RPMI7951 (cell line): ENCODE results near the gene KRT3. TPM values are rescaled to one million over a fixed set of nuclear protein-coding genes. Genes with fewer than 3 reads are reported as not detected.
"Not testable (repeated sequence)": the region's sequence is repeated elsewhere in the genome, so short reads cannot be mapped to it uniquely, and the experiment has no call there.

Experiments used
- DNase-seq: peaks from one replicate; pipeline ENCODE4 v3.0.0-alpha.2; 2012; ENCODE audit warnings: low read depth
- total RNA-seq: library from RNA; depleted of rRNA; stranded (reverse); fragments of >200 nt; shearing (Covaris generic); gene quantifications from 2 replicates; pipeline ENCODE4 v1.2.3, GENCODE V29; 2014

KRT3 gene
- total RNA-seq, 1 experiment from 2014 or later, result 0.12 TPM

DNA sequence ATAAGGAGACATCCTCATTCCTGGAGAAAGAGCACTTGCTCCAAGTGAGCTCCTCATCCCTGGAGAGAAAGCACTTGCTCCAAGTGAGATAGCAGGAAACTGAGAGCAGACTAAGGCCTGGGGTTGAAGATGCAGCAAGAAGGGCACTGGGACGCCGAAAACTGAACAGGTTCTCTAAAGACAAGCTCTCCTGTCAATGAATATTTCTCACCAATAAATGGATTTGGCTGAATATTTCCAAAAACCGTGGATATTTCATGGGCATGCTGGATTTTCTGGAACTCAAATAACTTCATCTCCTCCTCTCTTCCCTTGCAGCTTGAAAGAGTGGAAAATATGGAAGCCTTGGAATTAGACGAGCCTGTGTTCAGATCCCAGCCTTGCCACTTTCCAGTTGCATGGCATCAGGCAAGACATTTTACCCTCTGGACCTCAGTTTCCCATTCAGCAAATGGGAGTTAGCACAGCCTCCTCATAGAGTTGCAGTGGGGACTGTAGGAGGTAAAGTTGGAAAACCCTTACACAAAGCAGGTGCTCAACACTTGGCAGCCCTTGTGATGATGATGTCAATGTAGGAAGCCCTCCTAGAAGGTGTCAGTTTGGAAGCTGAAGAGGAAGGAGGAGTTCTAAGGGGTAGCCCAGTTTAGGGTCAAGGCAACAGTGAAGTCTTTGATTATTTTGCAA, 14.4 kb downstream of the KRT3 start:
- no peak for DNase-seq

- no peak for DNase-seq
These were observed 16.0 kb downstream of the KRT3 start for GRCh38 chr12:52779914-52780313.

DNA sequence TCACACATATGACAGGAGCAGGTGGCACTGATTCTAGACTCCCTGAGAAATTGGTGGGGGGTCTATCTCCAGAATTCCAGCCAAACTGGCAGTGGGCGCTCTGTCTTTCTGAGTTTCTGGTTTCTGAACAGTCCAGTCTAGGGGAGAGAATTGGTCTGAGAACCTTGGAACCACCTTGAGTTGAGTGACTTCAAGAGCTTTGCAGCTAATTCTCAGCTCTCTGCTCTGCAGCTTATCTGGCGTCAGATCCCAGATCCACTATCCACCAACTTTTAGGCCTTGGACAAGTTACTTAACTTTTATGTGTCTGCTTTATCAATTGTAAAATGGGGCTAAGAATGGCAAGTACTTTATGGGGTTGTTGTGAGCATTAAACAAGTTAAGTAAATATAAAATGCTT, 17.1 kb downstream of the KRT3 start:
- DNase-seq, result no peak

GRCh38 chr12:52777566-52777965, 18.4 kb downstream of the KRT3 start:
- no peak for DNase-seq

DNA sequence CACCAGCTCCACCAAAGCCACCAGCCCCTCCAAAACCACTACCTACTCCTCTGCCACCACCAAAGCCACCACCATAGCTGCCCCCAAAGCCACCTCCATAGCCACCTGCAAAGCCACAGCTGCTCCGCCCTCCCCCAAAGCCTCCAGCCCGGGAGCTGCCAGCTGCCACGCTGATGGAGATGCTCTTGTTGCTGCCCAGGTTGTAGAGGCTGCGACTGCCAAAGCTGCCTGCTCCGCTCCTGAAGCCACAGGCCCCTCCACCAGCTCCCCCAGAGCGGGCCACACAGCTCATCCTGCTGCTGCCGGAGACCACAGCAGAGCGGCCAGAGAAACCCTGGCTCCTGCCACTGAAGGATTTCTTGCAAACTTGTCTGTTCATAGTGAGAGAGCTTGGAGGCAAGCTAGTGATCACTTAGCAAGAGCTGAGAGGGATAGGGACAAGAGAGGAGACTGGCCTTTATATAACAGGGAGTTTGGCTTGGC, 19.0 kb downstream of the KRT3 start, which contains the start of gene KRT76:
Gene KRT76, minus strand, starts transcription at position 433 of the 483 bp plus-strand sequence. Its CDS starts 54 bp downstream, at position 379.
- no peak for DNase-seq

DNA sequence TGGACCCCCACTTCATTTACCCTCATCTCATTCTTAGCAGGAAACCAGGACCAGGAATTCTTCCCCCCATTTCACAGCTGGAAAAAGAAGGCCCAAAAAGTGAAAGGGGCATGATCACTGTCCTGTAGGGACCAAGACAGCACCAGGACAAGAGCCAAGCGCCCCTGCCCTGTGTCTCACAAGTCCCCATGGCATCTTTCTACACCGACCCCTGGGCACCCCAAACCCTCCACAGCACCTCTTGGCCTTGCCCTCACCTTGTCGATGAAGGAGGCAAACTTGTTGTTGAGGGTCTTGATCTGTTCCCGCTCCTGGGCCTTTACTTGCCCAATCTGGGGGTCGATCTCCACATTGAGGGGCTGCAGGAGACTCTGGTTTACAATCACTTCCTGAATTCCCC, 19.5 kb downstream of the KRT3 start:
- DNase-seq, result no peak

DNA sequence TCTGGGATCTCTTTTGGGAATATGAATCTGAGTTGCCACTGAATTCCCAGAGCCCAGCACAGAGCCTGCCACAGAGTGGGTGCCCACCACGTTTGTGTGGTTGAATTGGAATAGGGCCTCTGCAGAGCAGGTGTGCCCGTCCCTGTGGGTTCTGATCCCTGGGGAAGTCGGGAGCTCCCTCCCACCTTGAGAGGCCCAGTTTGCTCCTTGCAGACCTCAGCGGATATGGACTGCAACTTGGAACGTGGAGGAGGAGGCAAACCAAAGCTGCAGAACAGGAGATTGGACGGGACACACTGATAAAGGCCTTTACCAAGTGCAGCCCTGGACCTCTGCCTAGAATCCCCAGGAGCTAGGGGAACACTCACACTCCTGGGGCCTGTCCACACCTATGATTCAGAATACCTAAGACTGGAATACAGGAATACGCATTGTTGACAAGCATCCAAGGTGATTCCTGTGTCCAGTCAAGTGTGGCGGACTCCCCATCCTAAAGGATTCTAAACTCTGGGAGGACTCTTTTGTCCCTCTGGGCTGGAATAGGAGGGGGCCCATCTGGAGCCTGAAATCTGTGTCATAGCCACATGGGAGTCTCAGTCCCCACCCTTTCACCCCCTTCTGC, 21.2 kb downstream of the KRT3 start:
- no peak for DNase-seq

DNA sequence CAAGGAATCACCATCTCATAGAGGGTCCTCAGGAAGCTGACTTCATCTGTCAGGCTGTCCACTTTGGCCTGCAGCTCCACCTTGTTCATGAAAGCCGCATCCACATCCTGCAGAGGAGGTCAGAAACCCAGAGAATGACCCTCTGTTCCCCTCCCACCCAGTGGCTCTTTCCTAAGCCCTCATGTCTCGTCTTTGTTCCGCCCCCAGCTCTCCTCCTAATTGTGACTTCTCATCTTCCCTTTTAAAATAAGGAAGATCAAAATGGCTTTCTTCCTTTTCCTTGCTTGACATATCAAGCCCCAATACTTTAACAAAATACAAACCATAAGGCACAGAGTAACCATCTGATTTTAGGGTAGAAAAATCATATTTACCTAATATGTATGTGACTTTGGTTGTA, 23.1 kb downstream of the KRT3 start:
- no peak for DNase-seq

- DNase-seq, result no peak
These were observed 23.7 kb downstream of the KRT3 start for GRCh38 chr12:52772188-52772587.

- DNase-seq, result no peak
These were observed 24.4 kb downstream of the KRT3 start for GRCh38 chr12:52771505-52771904.

- DNase-seq, result no peak
These were observed 24.8 kb downstream of the KRT3 start for GRCh38 chr12:52771088-52771487.

- DNase-seq, result no peak
These were observed 26.0 kb downstream of the KRT3 start for GRCh38 chr12:52769946-52770345.

DNA sequence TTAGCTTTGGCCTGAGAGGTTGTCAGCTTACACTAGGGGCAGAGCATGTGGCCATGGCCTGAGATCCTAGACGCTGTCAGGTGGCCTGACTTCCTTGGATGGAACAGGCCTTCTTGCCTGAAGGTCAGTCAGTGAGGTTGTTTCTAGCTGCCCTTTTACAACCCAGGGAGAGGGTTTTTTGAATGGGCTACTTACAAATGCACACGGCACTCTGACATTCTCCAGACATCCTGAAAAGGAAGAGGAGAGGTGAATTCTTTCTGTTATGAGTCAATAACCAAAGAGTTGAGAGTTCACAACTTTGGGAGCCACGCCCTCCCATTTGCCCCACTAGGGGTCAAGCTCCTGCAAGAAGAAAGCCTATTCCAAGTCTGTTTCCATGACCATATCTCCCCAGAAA, 26.6 kb downstream of the KRT3 start:
- DNase-seq, result no peak

DNA sequence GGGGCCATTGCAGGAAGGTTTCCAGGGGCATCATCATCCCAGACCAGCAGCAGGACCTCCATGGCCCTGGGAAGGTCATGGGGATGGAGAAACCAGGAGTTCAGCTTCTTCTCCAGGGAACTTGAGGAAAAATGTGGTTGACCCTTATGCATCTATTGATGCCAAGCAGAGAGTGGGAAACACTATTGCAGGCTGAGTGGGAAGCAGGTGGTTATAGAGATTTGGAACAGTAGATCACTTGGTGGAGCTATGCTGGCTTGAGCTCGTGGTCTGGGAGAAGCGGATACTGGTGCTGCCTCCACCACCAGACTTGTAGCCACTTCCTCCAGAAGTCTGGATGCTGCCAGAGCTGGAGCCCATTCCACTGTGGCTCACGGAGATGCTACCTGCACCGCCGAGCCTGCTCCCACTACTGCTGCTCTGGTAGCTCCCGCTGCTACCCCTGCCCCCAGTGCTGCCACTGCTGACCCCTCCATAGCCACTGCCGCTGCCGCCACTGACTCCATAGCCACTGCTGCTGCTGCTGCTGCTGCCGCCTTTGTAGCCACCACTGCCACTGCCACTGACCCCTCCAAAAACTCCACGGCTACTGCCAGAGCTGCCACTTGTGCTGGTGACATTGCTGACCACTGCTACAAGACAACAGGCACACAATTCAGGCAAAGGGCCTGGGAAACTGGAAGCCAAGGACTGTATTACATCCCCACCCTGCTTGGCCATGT, 27.3 kb downstream of the KRT3 start:
- no peak for DNase-seq

- no peak for DNase-seq
These were observed 28.5 kb downstream of the KRT3 start for GRCh38 chr12:52767427-52767826.

- no peak for DNase-seq
These were observed 28.9 kb downstream of the KRT3 start for GRCh38 chr12:52767020-52767379.

DNA sequence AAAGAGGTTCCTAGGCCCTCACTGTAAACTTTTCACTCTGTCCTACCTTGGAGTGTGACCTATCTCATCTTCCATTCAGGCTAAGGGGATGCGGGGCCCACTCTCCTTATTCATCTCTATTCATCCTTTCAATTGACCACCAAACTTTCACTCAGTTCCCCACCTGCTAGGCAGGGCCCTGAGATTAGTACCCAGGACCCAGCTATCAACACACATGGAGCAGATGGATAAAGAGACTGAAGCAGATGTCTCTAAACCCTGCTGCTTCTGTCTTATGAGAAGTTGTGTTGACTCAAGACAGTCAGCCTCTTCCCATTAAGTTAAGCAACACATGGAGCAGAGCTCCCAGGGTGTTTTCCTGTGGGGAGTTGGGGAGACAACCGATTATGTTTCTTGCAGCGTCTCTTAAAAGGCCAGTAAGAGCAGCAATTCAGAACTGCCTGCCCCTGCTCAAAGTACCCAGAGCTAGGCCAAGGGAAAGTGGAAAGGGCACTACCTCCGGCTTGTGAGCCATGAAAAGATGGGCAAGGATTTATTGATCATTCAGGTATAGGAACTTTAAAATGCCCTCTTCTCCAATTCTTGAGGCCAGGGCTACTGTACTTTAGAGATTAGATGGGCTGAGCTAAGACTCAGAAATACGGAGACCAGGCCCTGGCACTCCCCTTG, 29.4 kb downstream of the KRT3 start:
- no peak for DNase-seq

DNA sequence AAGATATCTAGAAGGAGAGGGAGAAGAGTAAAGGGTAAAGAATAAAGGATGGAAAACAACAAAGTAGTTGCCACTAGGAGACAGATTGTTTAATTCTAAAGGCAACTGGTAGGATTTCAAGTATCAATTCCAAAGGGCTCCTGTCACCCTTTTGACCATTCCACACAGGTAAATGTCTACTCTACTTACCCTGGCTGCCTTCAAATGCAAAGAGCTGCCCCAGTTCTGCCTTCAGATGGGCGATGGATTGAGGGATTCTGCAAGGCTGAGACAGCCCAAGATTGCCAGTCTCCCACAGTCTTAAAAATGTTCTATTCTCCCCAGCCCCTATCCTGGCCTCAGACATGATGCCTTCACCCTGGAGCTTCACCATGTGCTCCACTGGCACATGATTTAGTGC, 30.2 kb downstream of the KRT3 start:
- no peak for DNase-seq

DNA sequence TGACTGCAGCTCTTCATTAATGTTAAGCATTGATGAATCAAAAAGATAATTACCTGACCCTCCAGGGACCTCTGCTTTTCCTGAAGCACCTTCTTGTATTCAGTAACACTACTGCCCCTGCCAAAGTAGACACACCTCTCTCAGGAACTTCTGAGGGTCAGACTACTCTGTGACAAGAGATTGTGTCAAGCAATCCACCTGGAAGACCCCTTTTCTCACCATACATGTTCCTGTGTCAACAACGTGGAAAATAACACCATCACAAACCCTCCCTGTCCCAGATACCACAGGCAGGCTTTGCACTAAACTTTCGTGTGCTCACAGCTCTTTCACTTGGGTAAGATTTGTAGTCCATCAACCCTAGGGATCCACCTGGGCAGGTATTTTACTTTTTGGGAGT, 31.9 kb downstream of the KRT3 start:
- no peak for DNase-seq

DNA sequence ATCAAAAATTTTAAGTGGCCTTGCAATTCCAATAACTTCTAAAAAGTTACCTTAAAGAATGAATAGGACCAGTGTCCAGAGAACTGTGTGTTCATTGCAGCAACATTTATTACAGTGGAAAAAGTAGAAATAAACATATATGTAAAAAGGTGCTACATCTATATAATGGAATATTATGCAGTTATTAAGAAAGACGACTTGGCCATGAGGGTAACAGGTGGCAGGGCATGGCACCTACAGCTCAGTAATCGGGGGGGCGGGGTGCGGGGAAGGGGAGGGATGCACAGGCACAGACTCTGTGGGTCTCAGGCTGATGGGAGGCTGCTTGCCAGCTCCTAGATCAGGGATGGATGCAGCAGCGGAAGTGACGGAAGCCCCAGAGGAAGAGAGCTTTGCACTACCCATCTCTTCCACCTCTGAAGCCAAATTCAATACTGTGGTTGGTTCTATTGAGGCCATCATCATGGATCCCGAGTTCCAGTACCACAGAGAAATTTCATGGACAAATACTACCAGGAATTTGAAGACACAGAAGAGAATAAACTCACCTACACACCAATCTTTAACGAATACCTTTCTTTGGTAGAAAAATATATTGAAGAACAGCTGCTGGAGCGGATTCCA, 32.8 kb downstream of the KRT3 start:
- DNase-seq, result no peak

DNA sequence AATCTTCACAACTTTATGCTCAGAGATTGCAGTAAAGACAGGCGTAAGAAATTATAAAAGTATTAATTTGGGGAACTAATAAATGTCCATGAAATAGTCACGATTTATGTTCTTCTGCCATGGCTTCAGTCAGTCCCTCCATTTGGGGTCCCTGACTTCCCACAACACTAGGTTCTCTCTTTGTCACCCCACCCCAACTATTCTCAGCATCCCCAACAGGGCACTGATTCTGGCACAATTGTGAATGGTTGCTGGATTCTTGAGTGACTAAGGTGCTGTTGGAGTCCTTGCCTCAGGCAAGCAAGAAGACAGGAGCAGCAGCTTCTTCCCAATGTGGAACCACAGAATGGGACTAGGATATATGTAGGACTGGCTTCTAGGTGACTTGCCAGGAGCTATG, 34.1 kb downstream of the KRT3 start:
- DNase-seq, result no peak

- DNase-seq, result not testable (repeated sequence)
These were observed 34.7 kb downstream of the KRT3 start for GRCh38 chr12:52761218-52761617.
